IMR-90 (cell line): ENCODE measurements around the gene CPN2. TPM values are rescaled to one million over a fixed set of nuclear protein-coding genes. Genes with fewer than 3 reads are reported as not detected.

Source experiments
- ATAC-seq: fragments of 200-7000 bp; cut with Tn5 transposase; 2 replicates; pipeline ENCODE4 v1.9.1; 2020; ENCODE audit warnings: low read depth, mild to moderate bottlenecking, moderate library complexity
- BruUV-seq: library from RNA; stranded (reverse); fragments of 400-500 nt; replicated peaks from 2 replicates; lab custom pipeline; 2021; lab: Mats Ljungman, UMichigan
- CTCF ChIA-PET: fragments of 300-600 bp; formaldehyde crosslinking; extraction: SDS; loops from one replicate; lab custom pipeline; 2021; ENCODE audit warnings: antibody characterized with exemption; lab: Yijun Ruan, JAX
- POLR2A ChIA-PET: fragments of 300-600 bp; sonication (Branson Sonifier 250); formaldehyde crosslinking; loops from one replicate; lab custom pipeline; 2022; ENCODE audit warnings: antibody characterized with exemption; ENCODE audit not compliant: unreplicated experiment; lab: Charles Lee
- DNase-seq: peaks from one replicate; pipeline ENCODE4 v3.0.0; 2013
- H2AFZ ChIP-seq: replicated peaks from 2 replicates; pipeline ENCODE3; 2013; ENCODE audit warnings: low read length, mild to moderate bottlenecking; ENCODE audit not compliant: poor library complexity
- H2AK5ac ChIP-seq: 2 replicates; pipeline ENCODE4 v1.6.1; 2013; ENCODE audit warnings: low read depth, low read length, inconsistent platforms
- H2AK9ac ChIP-seq: replicated peaks from 2 replicates; pipeline ENCODE3; 2013; ENCODE audit warnings: mild to moderate bottlenecking, low read depth, low read length, moderate library complexity; ENCODE audit not compliant: poor library complexity
- H2BK120ac ChIP-seq: 2 replicates; pipeline ENCODE4 v1.6.1; 2013; ENCODE audit warnings: low read depth, low read length, inconsistent platforms
- H2BK15ac ChIP-seq: 3 replicates; pipeline ENCODE4 v1.6.1; 2013; ENCODE audit warnings: low read depth, low read length, inconsistent platforms
- H2BK20ac ChIP-seq: 2 replicates; pipeline ENCODE4 v1.6.1; 2013; ENCODE audit warnings: low read depth, mild to moderate bottlenecking, inconsistent platforms, low read length, moderate library complexity
- H2BK5ac ChIP-seq: 2 replicates; pipeline ENCODE4 v1.6.1; 2013; ENCODE audit warnings: mild to moderate bottlenecking, low read depth, low read length, inconsistent platforms; ENCODE audit not compliant: poor library complexity, severe bottlenecking
- H3K14ac ChIP-seq: replicated peaks from 2 replicates; pipeline ENCODE4 v1.6.1; 2013; ENCODE audit warnings: low read depth, low read length, inconsistent platforms
- H3K18ac ChIP-seq: 2 replicates; pipeline ENCODE4 v1.6.1; 2013; ENCODE audit warnings: low read depth, low read length, control low read depth
- H3K23ac ChIP-seq: 2 replicates; pipeline ENCODE4 v1.6.1; 2013; ENCODE audit warnings: low read depth, low read length, inconsistent platforms
- H3K27ac ChIP-seq: 2 replicates; pipeline ENCODE4 v1.5.1; 2013; ENCODE audit warnings: mild to moderate bottlenecking, control low read depth, low read length; ENCODE audit not compliant: insufficient read depth
- H3K27me3 ChIP-seq: 2 replicates; pipeline ENCODE4 v1.6.1; 2013; ENCODE audit warnings: low read length; ENCODE audit not compliant: control insufficient read depth, insufficient read depth
- H3K36me3 ChIP-seq: 2 replicates; pipeline ENCODE4 v1.6.1; 2013; ENCODE audit warnings: low read length, mixed read lengths; ENCODE audit not compliant: control insufficient read depth, insufficient read depth
- H3K4ac ChIP-seq: 2 replicates; pipeline ENCODE4 v1.6.1; 2013; ENCODE audit warnings: low read depth, low read length, inconsistent platforms
- H3K4me1 ChIP-seq: 2 replicates; pipeline ENCODE4 v1.6.1; 2013; ENCODE audit warnings: low read length, mixed read lengths; ENCODE audit not compliant: control insufficient read depth, insufficient read depth
- H3K4me2 ChIP-seq: 2 replicates; pipeline ENCODE4 v1.6.1; 2013; ENCODE audit warnings: low read depth, mild to moderate bottlenecking, control low read depth, low read length, moderate library complexity
- H3K4me3 ChIP-seq: 2 replicates; pipeline ENCODE4 v1.5.1; 2013; ENCODE audit warnings: low read depth, mild to moderate bottlenecking, control low read depth, low read length, moderate library complexity; ENCODE audit not compliant: insufficient read depth
- H3K56ac ChIP-seq: 2 replicates; pipeline ENCODE4 v1.6.1; 2013; ENCODE audit warnings: low read length, inconsistent platforms; ENCODE audit not compliant: insufficient read depth; ENCODE audit errors: extremely low read depth
- H3K79me1 ChIP-seq, 2 experiments: 2 replicates each; pipeline ENCODE4 v1.6.1; 2013; ENCODE audit warnings: low read length in 2 of 2, inconsistent platforms in 1 of 2, low read depth in 1 of 2
- H3K9ac ChIP-seq: 2 replicates; pipeline ENCODE4 v1.6.1; 2013; ENCODE audit warnings: low read depth, low read length, control low read depth
- H3K9me1 ChIP-seq: 2 replicates; pipeline ENCODE4 v1.6.1; 2013; ENCODE audit warnings: low read length, inconsistent platforms; ENCODE audit not compliant: insufficient read depth
- H3K9me3 ChIP-seq: 2 replicates; pipeline ENCODE4 v1.6.1; 2013; ENCODE audit warnings: low read length; ENCODE audit not compliant: control insufficient read depth, insufficient read depth
- H4K20me1 ChIP-seq: 2 replicates; pipeline ENCODE4 v1.6.1; 2013; ENCODE audit warnings: low read length, inconsistent platforms; ENCODE audit not compliant: insufficient read depth
- H4K5ac ChIP-seq: 2 replicates; pipeline ENCODE4 v1.6.1; 2013; ENCODE audit warnings: mild to moderate bottlenecking, low read depth, low read length, control low read depth
- H4K8ac ChIP-seq, 2 experiments: 2 replicates each; pipeline ENCODE4 v1.6.1; 2013; ENCODE audit warnings: low read depth in 2 of 2, low read length in 2 of 2, control low read depth in 1 of 2, inconsistent platforms in 1 of 2
- H4K91ac ChIP-seq: 2 replicates; pipeline ENCODE4 v1.6.1; 2013; ENCODE audit warnings: low read depth, low read length, inconsistent platforms; ENCODE audit not compliant: insufficient read depth
- BHLHE40 ChIP-seq: fragments of 150-350 bp; IDR thresholded peaks from 2 replicates; pipeline ENCODE4 v1.6.1; 2016; ENCODE audit warnings: mild to moderate bottlenecking, low read depth, low read length
- CHD1 ChIP-seq: IDR thresholded peaks from 2 replicates; pipeline ENCODE4 v1.6.1; 2012; ENCODE audit warnings: low read depth, low read length, improper control_type of control experiment
- CTCF ChIP-seq: conservative IDR thresholded peaks from 2 replicates; pipeline ENCODE4 v1.5.1; 2012; ENCODE audit warnings: mild to moderate bottlenecking, low read depth, low read length, improper control_type of control experiment
- MAFK ChIP-seq: IDR thresholded peaks from 2 replicates; pipeline ENCODE4 v1.6.1; 2012; ENCODE audit warnings: low read depth, low read length, improper control_type of control experiment
- MAZ ChIP-seq: IDR thresholded peaks from 2 replicates; pipeline ENCODE4 v1.6.1; 2012; ENCODE audit warnings: low read depth, mild to moderate bottlenecking, low read length, improper control_type of control experiment, moderate library complexity, borderline replicate concordance
- MXI1 ChIP-seq: IDR thresholded peaks from 2 replicates; pipeline ENCODE4 v1.6.1; 2012; ENCODE audit warnings: low read depth, mild to moderate bottlenecking, low read length, moderate library complexity, borderline replicate concordance
- NFE2L2 ChIP-seq: fragments of 150-350 bp; IDR thresholded peaks from 2 replicates; pipeline ENCODE4 v1.6.1; 2016; ENCODE audit warnings: low read depth, mild to moderate bottlenecking, low read length
- RAD21 ChIP-seq: IDR thresholded peaks from 2 replicates; pipeline ENCODE4 v1.6.1; 2012; ENCODE audit warnings: low read length, improper control_type of control experiment
- RFX5 ChIP-seq: IDR thresholded peaks from 2 replicates; pipeline ENCODE4 v1.8.0; 2012; ENCODE audit warnings: low read depth, mild to moderate bottlenecking, low read length, moderate library complexity
- SMC3 ChIP-seq: fragments of 150-350 bp; IDR thresholded peaks from 2 replicates; pipeline ENCODE4 v1.6.1; 2016; ENCODE audit warnings: low read depth, mild to moderate bottlenecking, antibody characterized with exemption, low read length, moderate library complexity
- WGBS, 2 experiments: methylation state at CpG; one replicate each; pipeline versions ENCODE4 v1.1.5 to v1.1.7; 2013; ENCODE audit warnings: missing lambda C conversion rate in 2 of 2; ENCODE audit not compliant: insufficient read length in 1 of 2; ENCODE audit errors: extremely low coverage in 2 of 2; 5-methylcytosine and 5-hydroxymethylcytosine counted together
- dilution Hi-C: fragments of 300-500 bp; cut with HindIII; formaldehyde crosslinking; loops from one replicate; pipeline ENCODE4 v1.14.3; 2018; ENCODE audit warnings: low sequenced_read_pairs; ENCODE audit not compliant: unreplicated experiment
- in situ Hi-C: fragments of 300-500 bp; cut with MboI; formaldehyde crosslinking; loops from 3 replicates; pipeline ENCODE4 v1.14.3; 2019; ENCODE audit warnings: low sequenced_read_pairs, inconsistent platforms, mixed read lengths
- intact Hi-C: fragments of 100-400 bp; cut with micrococcal nuclease; formaldehyde crosslinking; loops from 2 replicates; pipeline ENCODE4 v1.10.0; 2022
- polyA plus RNA-seq, 3 experiments: library from polyadenylated mRNA; depleted of rRNA; stranded (reverse); fragments of >200 nt; gene quantifications; 2 replicates each; pipeline ENCODE4 v1.2.3, GENCODE V29; 2012; ENCODE audit warnings: low replicate concordance in 1 of 3
- total RNA-seq: library from RNA; depleted of rRNA; stranded (reverse); fragments of >200 nt; gene quantifications from 2 replicates; pipeline ENCODE4 v1.2.3, GENCODE V29; 2012
- TF ChIP-seq, protein P1 (sequence below): fragments of 150-350 bp; IDR thresholded peaks from 2 replicates; pipeline ENCODE4 v1.6.1; 2017; ENCODE audit warnings: mild to moderate bottlenecking, antibody characterized with exemption, low read length, low read depth

CPN2 gene
- total and polyA plus RNA-seq, 2 of the 4 experiments (the other 2 are of a cell fraction), result 0.07 TPM; not detected in 1

- intact Hi-C loops (loop anchor here (1.0 to 10.0 kb wide), 4 partner anchors 309 to 1849 kb away; no protein-coding TSS in a partner anchor), in situ Hi-C loops (loop anchor here (10.0 kb wide), 1 partner anchor 649 kb away; no protein-coding TSS in a partner anchor), dilution Hi-C loops (no loop called here)
- Histone ChIP-seq H4K20me1 (no peaks in the 10 kb centered on the region), H3K27me3 (peaks cover 70% of the 10 kb centered on the region), H3K4me3 (no peak overlapping the region), H2AFZ (no peak overlapping the region), H3K36me3 (no peaks in the 10 kb centered on the region), H2AK5ac (no peak overlapping the region), H2BK5ac (no peak overlapping the region), H2BK20ac (no peak overlapping the region), H3K9me1 (no peaks in the 10 kb centered on the region), H2AK9ac (no peak overlapping the region), H3K9ac (no peak overlapping the region), H3K27ac (no peak overlapping the region), H3K79me1 (no peaks in the 10 kb centered on the region), H3K4me1 (peaks cover 3% of the 10 kb centered on the region; the same call in 1 of the 2 replicates), H4K91ac (no peak overlapping the region), H4K5ac (no peak overlapping the region), H3K23ac (no peak overlapping the region), H3K4ac (no peak overlapping the region), H3K18ac (no peak overlapping the region), H4K8ac (no peak overlapping the region), H2BK120ac (no peak overlapping the region), H3K56ac (no peak overlapping the region), H3K14ac (no peak overlapping the region), H3K9me3 (peaks cover 7% of the 10 kb centered on the region), H2BK15ac (no peak overlapping the region), H3K4me2 (no peak overlapping the region)
- 27% methylated on average over 8 of the region's 15 CpGs; no CpG with 5 or more reads in 1 of the 2 experiments for WGBS, 2 experiments
- TF ChIP-seq RAD21 (no peak), SMC3 (no peak), MAFK (no peak), NFE2L2 (no peak), RFX5 (no peak), MXI1 (no peak), BHLHE40 (no peak), MAZ (no peak), CHD1 (no peak), CTCF (no peak)
- TF ChIP-seq, protein P1, sequence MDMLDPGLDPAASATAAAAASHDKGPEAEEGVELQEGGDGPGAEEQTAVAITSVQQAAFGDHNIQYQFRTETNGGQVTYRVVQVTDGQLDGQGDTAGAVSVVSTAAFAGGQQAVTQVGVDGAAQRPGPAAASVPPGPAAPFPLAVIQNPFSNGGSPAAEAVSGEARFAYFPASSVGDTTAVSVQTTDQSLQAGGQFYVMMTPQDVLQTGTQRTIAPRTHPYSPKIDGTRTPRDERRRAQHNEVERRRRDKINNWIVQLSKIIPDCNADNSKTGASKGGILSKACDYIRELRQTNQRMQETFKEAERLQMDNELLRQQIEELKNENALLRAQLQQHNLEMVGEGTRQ, result no peak
- ATAC-seq (no peak), DNase-seq (no peak)
- ChIA-PET CTCF (interaction anchor here (0.8 to 1.4 kb wide), 3 partner anchors 526 to 532 kb away, joined by 3 to 4 read pairs (median 3); no protein-coding TSS in a partner anchor), POLR2A (interaction anchor here (0.5 kb wide), 1 partner anchor 172 kb away, joined by 4 read pairs; no protein-coding TSS in a partner anchor)
- BruUV-seq, result no TSS peak
Measured at GRCh38 chr3:194313560-194314387, 37.4 kb downstream of the CPN2 start.
